MM.1S (cell line): ENCODE measurements around the gene SLC32A1.

Experiments used
- EZH2 ChIP-seq: fragments of 300-600 bp; sonication (generic); optimal IDR thresholded peaks from 2 replicates; pipeline ENCODE3; 2017; ENCODE audit warnings: low read depth, mild to moderate bottlenecking, antibody characterized with exemption, low read length, mixed read lengths
- TF ChIP-seq, protein P1 (sequence below): fragments of 300-600 bp; sonication (generic); IDR thresholded peaks from 2 replicates; pipeline ENCODE4 v1.5.1; 2016; ENCODE audit warnings: antibody characterized with exemption, low read length, mixed read lengths

DNA sequence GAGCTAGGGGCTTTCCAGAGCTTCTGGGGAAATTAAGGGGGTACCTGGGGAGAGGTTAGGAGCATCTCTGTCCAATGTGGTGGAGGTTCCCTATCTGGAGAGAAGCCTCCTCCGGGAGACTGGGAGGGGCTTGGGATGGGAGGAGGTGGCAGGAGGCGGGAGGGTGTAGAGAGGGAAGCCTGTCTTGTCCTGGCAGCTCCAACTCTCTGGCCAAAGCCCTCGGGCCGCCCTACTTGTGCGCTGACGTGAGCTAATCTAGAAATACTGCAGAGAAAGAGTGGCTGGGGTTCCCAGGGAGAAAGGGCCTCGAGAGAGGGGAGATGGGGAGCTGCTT lies 1.6 kb upstream of the SLC32A1 start:
- TF ChIP-seq EZH2: no peak
- TF ChIP-seq, protein P1, sequence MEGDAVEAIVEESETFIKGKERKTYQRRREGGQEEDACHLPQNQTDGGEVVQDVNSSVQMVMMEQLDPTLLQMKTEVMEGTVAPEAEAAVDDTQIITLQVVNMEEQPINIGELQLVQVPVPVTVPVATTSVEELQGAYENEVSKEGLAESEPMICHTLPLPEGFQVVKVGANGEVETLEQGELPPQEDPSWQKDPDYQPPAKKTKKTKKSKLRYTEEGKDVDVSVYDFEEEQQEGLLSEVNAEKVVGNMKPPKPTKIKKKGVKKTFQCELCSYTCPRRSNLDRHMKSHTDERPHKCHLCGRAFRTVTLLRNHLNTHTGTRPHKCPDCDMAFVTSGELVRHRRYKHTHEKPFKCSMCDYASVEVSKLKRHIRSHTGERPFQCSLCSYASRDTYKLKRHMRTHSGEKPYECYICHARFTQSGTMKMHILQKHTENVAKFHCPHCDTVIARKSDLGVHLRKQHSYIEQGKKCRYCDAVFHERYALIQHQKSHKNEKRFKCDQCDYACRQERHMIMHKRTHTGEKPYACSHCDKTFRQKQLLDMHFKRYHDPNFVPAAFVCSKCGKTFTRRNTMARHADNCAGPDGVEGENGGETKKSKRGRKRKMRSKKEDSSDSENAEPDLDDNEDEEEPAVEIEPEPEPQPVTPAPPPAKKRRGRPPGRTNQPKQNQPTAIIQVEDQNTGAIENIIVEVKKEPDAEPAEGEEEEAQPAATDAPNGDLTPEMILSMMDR: no peak
